CD1c-positive myeloid dendritic cell (primary cell): Measurements from ENCODE around the gene SLC22A12.

Experiments
- DNase-seq: peaks from one replicate; pipeline ENCODE4 v3.0.0-alpha.2; 2016; ENCODE audit errors: extremely low spot score

The SLC22A12 gene

GRCh38 chr11:64650923-64651523, 60.0 kb downstream of the SLC22A12 start:
- peak; percentile 49 for DNase-seq
